ENCODE measurements around the gene SMG6.
"Not testable (repeated sequence)": the region's sequence is repeated elsewhere in the genome, so short reads cannot be mapped to it uniquely, and the experiment has no call there.

Gene SMG6

DNA sequence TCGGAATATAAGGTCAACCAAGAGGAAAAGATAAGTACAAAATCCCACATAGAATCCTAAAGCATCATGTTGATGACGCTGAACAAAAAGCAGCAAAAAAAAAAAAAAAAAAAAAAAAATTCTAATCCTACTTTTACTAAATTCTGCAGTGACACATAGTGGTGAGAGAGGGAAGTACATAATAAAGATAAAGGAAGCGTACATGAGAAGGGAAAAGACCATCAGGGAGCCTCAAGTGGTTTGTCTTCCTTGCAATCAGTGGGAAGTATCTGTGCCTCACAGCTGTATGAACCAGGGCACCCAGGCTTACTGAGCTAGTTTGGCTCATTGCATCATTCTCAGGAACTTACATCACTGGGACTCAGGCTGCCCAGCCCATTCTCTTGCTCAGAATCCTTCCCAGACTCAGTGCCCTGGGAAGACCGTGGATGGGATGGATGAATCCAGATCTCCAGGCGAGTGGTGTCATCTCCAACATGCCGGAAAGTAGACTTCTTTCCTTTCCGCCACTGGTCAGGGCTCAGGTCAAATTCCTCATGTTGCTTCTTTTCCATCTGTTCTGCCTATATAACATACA, 21.2 kb downstream of the SMG6 start:
- Mint-ChIP-seq H3K36me3 (ENCODE audit: low read depth) (peaks cover 60% of the 10 kb centered on the region), H3K9me3 (no peaks in the 10 kb centered on the region), H3K27me3 (no peaks in the 10 kb centered on the region), H3K4me3 (no peak overlapping the region), H3K27ac (peak overlapping the region; percentile 33), H3K4me1 (ENCODE audit: low read depth) (peaks cover 18% of the 10 kb centered on the region)

DNA sequence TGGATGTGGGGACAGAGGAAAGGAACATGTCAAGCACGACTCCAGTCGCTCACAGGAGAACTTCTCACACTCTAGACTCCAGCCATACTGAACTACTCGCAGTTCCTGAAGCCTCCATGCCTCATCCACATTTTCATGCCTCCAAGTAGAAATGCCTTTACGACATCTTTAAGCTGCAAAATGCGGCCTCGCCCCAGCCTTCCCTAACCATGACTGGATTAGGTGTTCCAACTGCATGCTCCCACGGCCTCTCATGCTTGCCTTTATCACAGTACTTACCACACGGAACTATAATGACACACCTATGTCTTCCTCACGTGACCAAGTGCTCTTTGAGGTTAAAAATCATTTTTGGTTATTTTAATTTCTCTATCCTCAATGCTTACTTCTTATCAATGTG, 23.9 kb downstream of the SMG6 start:
- Mint-ChIP-seq H3K4me3 (no peak overlapping the region), H3K27ac (peak overlapping the region; percentile 32), H3K4me1 (ENCODE audit: low read depth) (peaks cover 41% of the 10 kb centered on the region), H3K27me3 (no peaks in the 10 kb centered on the region), H3K36me3 (ENCODE audit: low read depth) (peaks cover 67% of the 10 kb centered on the region), H3K9me3 (no peaks in the 10 kb centered on the region)

GRCh38 chr17:2277429-2278170, 26.0 kb downstream of the SMG6 start:
- Mint-ChIP-seq H3K36me3 (ENCODE audit: low read depth) (peaks cover 65% of the 10 kb centered on the region), H3K4me1 (ENCODE audit: low read depth) (peaks cover 51% of the 10 kb centered on the region), H3K9me3 (no peaks in the 10 kb centered on the region), H3K27me3 (no peaks in the 10 kb centered on the region), H3K4me3 (no peak overlapping the region), H3K27ac (no peak overlapping the region)

GRCh38 chr17:2275722-2276121, 27.9 kb downstream of the SMG6 start:
- Mint-ChIP-seq H3K9me3 (no peaks in the 10 kb centered on the region), H3K27me3 (no peaks in the 10 kb centered on the region), H3K4me1 (ENCODE audit: low read depth) (peaks cover 53% of the 10 kb centered on the region), H3K27ac (peak overlapping the region; percentile 53), H3K4me3 (no peak overlapping the region), H3K36me3 (ENCODE audit: low read depth) (peaks cover 54% of the 10 kb centered on the region)

DNA sequence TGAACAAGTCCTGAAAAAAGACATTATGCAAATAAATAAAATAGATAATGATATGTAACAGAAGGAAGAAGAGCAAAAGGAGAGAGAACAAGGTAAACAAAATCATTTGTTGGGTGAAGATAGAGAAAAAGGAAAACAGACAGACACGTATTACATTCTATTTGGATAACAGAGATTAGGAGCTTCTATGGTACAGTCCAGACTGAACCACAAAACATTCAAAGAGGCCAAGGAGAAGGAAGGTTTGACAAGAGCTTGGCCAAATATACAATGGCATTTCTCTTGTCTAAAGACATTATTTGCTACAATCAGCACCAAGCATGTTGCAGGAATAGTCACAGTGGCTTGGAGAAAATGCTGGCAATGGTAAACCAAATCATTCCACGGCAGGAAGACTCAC, 29.2 kb downstream of the SMG6 start:
- no peak overlapping the region for H3K4me3 Mint-ChIP-seq
- H3K4me1 Mint-ChIP-seq (ENCODE audit: low read depth) = peaks cover 61% of the 10 kb centered on the region

DNA sequence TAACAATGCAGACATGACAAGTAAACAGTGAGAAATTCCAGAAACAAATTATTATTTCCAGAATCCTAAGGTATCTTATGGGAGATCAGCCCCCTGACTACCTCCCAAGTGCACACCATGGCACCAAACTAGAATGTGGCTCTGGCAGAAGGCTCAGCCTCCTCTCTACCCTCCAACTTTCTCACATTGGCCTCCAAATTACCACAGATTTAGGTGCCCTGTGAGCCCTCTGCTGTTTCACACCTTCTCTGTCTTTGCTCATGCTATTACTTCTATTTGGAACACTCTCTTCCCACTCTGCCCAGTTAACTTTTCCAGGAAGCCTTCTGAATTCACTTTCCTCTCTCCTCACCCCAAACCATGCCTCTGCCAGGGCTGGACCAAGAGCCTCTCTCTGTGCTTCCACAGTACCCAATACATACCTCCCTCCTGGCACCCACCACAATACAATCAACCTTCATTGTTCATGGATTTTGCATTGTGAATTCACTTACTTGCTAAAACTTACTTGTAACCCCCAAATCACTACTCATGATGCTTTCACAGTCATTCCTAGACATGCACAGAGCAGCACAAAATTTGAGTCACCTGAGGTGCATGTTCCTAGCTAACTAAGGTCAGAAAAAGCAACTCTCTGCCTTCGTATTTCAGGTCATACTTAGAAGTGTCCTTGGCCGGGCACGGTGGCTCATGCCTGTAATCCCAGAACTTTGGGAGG, 31.4 kb downstream of the SMG6 start:
- Mint-ChIP-seq H3K9me3 (no peaks in the 10 kb centered on the region), H3K27ac (peak overlapping the region; percentile 64), H3K27me3 (no peaks in the 10 kb centered on the region), H3K4me1 (ENCODE audit: low read depth) (peaks cover 74% of the 10 kb centered on the region), H3K36me3 (ENCODE audit: low read depth) (peaks cover 49% of the 10 kb centered on the region), H3K4me3 (peak overlapping the region; percentile 11)

More for the DNA sequence above, 29.2 kb downstream of the SMG6 start:
- H3K27ac Mint-ChIP-seq = no peak overlapping the region
- H3K36me3 Mint-ChIP-seq (ENCODE audit: low read depth) = peaks cover 58% of the 10 kb centered on the region
- no peaks in the 10 kb centered on the region for H3K27me3 Mint-ChIP-seq
- no peaks in the 10 kb centered on the region for H3K9me3 Mint-ChIP-seq

DNA sequence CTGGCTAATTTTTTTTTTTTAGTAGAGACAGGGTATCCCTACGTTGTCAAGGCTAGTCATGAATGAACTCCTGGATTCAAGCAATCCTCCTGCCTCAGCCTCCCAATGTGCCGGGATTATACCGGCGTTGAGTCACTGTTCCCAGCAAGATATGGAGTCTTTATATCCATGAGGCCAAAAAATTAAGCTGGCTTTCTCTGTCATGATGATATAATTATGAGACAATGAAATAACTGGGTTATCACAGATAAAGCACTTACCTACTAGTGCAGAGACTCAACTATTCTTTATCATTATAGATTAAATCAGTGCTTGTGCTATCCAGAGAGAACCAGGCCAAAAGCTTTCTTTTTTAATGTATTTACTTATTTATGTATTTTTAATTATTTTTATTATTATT, 36.2 kb downstream of the SMG6 start:
- Mint-ChIP-seq H3K27me3 (no peaks in the 10 kb centered on the region), H3K4me1 (ENCODE audit: low read depth) (peaks cover 89% of the 10 kb centered on the region), H3K27ac (peak overlapping the region; percentile 100), H3K36me3 (ENCODE audit: low read depth) (peaks cover 54% of the 10 kb centered on the region), H3K4me3 (peak overlapping the region; percentile 84), H3K9me3 (no peaks in the 10 kb centered on the region)

- Mint-ChIP-seq H3K36me3 (ENCODE audit: low read depth) (peaks cover 55% of the 10 kb centered on the region), H3K27ac (peak overlapping the region; percentile 100), H3K9me3 (no peaks in the 10 kb centered on the region), H3K4me1 (ENCODE audit: low read depth) (peaks cover 89% of the 10 kb centered on the region), H3K27me3 (no peaks in the 10 kb centered on the region), H3K4me3 (peak overlapping the region; percentile 84)
Observed at GRCh38 chr17:2266865-2267228, 36.7 kb downstream of the SMG6 start.

DNA sequence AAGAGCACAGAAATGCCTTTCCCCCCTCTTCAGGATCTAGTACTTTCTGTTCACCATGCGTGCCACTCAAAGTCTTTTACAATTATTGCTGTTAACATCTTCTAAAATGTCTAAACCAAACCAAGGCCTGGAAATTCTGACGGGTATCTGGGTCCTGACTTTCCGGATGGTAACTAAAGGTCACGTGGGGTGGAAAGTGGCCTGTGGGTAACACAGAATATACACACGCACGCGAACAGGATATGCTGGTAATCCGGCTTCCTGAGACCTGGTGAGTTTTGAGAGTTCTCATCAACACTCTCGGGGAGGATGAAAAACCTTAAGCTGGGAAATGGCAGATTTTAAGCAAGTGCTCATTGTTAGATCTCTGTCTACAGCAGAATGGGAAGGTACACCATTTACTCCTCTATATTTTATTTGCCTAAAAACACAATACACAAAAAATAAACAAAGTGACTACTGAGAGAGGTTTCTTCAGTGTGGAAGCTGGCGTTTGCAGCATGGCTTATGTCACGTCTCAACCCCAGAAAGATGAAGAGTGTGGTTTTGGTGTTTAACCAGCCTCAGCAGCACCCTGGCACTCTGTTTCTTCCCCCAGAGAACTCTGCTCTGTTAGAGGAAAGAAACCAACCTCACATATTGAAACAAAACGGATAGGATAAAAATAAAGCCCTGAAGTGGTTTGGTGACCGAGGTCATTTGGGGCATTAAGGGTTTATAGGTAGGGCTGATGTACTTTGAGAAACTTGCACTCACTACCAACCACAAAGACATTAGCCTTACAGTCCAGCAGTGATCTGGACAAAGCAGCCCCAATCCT, 37.3 kb downstream of the SMG6 start:
- peaks cover 58% of the 10 kb centered on the region for H3K36me3 Mint-ChIP-seq (ENCODE audit: low read depth)
- H3K4me3 Mint-ChIP-seq = peak overlapping the region; percentile 84
- no peaks in the 10 kb centered on the region for H3K9me3 Mint-ChIP-seq
- H3K27ac Mint-ChIP-seq = peak overlapping the region; percentile 100
- no peaks in the 10 kb centered on the region for H3K27me3 Mint-ChIP-seq
- H3K4me1 Mint-ChIP-seq (ENCODE audit: low read depth) = peaks cover 91% of the 10 kb centered on the region

DNA sequence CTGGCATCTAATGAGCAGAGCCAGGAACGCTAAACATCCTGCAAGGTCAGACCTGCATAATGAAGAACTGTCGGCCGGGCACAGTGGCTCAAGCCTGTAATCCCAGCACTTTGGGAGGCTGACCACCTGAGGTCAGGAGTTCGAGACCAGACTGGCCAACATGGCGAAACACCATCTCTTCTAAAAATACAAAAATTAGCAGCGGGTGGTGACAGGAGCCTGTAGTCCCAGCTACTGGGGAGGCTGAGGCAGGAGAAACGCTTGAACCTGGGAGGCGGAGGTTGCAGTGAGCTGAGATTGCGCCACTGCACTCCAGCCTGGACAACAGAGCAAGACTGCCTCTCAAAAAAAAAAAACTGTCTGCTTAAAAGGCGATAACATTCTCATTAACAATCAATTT, 38.4 kb downstream of the SMG6 start:
- Mint-ChIP-seq H3K27ac (peak overlapping the region; percentile 100), H3K4me3 (peak overlapping the region; percentile 84), H3K4me1 (ENCODE audit: low read depth) (peaks cover 92% of the 10 kb centered on the region), H3K36me3 (ENCODE audit: low read depth) (peaks cover 58% of the 10 kb centered on the region)
- not testable (repeated sequence) for H3K27me3 Mint-ChIP-seq, H3K9me3 Mint-ChIP-seq

- H3K4me3 Mint-ChIP-seq = peak overlapping the region; percentile 64
- H3K36me3 Mint-ChIP-seq (ENCODE audit: low read depth) = peaks cover 51% of the 10 kb centered on the region
- no peaks in the 10 kb centered on the region for H3K9me3 Mint-ChIP-seq
- peaks cover 92% of the 10 kb centered on the region for H3K4me1 Mint-ChIP-seq (ENCODE audit: low read depth)
- no peaks in the 10 kb centered on the region for H3K27me3 Mint-ChIP-seq
- peak overlapping the region; percentile 100 for H3K27ac Mint-ChIP-seq
Observed at GRCh38 chr17:2264067-2264860, 39.3 kb downstream of the SMG6 start.

DNA sequence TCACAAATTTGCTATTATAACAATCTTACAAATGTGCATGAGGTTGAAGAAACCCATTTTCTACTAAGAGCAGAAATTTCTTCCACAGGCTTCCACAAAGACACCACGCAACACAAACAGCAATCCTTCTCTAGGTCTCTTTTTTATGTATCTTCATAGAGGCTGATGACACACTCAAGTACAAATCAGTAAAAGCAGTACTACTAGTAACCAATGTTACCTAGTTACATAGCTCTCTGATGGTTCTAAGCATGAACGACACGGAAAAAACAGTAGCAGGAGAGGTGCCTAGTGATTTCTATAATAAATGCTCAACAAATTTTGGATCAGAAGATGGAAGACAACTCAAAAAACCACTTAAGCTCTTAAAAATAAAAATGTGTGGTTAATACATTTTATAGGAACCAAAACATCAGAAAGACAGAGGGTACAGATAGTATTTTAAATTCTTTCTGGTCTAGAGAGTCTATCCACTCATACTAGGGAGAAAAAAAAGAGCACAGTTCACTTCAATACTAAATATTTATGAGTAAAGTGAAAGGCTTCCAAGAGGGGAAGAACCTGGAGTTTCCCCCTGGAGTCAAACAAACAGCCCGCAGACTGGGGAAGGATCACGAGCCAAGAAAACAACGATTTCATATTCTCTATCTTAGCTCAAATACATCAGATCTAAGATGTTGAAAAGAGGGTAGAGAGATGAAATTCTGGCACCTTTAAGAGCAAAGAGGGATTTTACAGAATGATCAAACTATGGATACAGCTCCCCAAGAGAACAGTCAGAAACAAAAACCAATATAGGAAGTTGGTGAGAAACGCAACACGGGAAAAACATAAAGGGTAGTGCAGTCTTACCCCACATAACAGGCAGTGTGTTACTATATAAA, 40.2 kb downstream of the SMG6 start:
- Mint-ChIP-seq H3K36me3 (ENCODE audit: low read depth) (peaks cover 55% of the 10 kb centered on the region), H3K27me3 (no peaks in the 10 kb centered on the region), H3K4me1 (ENCODE audit: low read depth) (peaks cover 98% of the 10 kb centered on the region), H3K27ac (peak overlapping the region; percentile 100), H3K4me3 (peak overlapping the region; percentile 64), H3K9me3 (no peaks in the 10 kb centered on the region)

DNA sequence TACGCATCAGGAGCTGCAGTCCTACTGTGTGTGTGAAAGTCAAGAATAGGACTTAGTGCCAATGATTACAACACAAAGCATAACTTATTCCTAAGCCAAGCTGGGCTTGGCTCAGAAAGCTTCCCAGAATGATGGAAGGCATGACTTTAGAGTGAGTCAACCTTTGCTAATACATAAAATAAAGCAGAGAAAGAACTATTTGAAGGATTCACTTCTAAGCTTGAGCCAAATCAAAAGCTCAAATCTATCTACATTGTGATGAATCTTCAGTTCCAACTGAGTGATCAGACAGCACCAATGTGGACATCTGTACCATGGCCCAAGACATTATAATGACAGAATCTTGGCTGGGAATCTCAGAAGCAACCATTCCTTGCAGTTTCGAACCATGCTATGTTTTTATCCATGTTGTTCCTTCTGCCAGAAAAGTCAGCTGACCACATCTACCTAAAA, 41.4 kb downstream of the SMG6 start:
- peak overlapping the region; percentile 64 for H3K4me3 Mint-ChIP-seq
- peaks cover 55% of the 10 kb centered on the region for H3K36me3 Mint-ChIP-seq (ENCODE audit: low read depth)
- peak overlapping the region; percentile 100 for H3K27ac Mint-ChIP-seq
- H3K9me3 Mint-ChIP-seq = no peaks in the 10 kb centered on the region
- H3K4me1 Mint-ChIP-seq (ENCODE audit: low read depth) = peaks cover 90% of the 10 kb centered on the region
- H3K27me3 Mint-ChIP-seq = no peaks in the 10 kb centered on the region
